Measurements from ENCODE around the gene TMEM182. TPM values are rescaled to one million over a fixed set of nuclear protein-coding genes. Genes with fewer than 3 reads are reported as not detected.

TMEM182 gene
- total RNA-seq, 1 experiment from 2014 or later = 6.5 TPM

- H3K79me2 ChIP-seq (ENCODE audit: low read length) = no peaks in the 10 kb centered on the region
- intact Hi-C loops (cut with micrococcal nuclease) = no loop called here
- ATAC-seq = no peak
- H3F3A ChIP-seq (ENCODE audit: low read length, unreplicated experiment) = no peaks in the 10 kb centered on the region
- CTCF ChIA-PET = no interaction called here
- no peaks in the 10 kb centered on the region for H3K9me3 ChIP-seq (ENCODE audit: low read length)
- H3K27me3 ChIP-seq (ENCODE audit: low read length) = no peaks in the 10 kb centered on the region
- no peaks in the 10 kb centered on the region for H3K9me2 ChIP-seq (replicated peaks; ENCODE audit: low read length)
- POLR2A ChIA-PET (ENCODE audit: unreplicated experiment) = no interaction called here
- no peaks in the 10 kb centered on the region for H3K4me1 ChIP-seq (ENCODE audit: insufficient read depth, low read length)
- no peak overlapping the region for H3K9ac ChIP-seq (ENCODE audit: low read length)
- no peak overlapping the region for H3K27ac ChIP-seq (ENCODE audit: low read length)
- H4K20me1 ChIP-seq (ENCODE audit: low read length) = no peaks in the 10 kb centered on the region
- TF ChIP-seq EZH2phosphoT487 (IDR thresholded peaks at IDR 0.05; ENCODE audit: borderline replicate concordance, low read length) (no peak), CTCF (conservative IDR thresholded peaks at IDR 0.05; ENCODE audit: low read depth, low read length) (no peak), EZH2 (IDR thresholded peaks at IDR 0.05; ENCODE audit: low read length, unreplicated experiment) (no peak)
- H3K36me3 ChIP-seq (ENCODE audit: low read depth, low read length) = no peaks in the 10 kb centered on the region
- H2AFZ ChIP-seq (ENCODE audit: low read length) = no peak overlapping the region
- no peak overlapping the region for H3K4me2 ChIP-seq (ENCODE audit: low read length)
- no peak for DNase-seq
- no TSS peak for BruUV-seq (replicated peaks)
- H3K4me3 ChIP-seq (ENCODE audit: low read length) = no peak overlapping the region
Observed at GRCh38 chr2:102780467-102780866, 18.6 kb downstream of the TMEM182 start.

GRCh38 chr2:102782187-102782586 is 20.4 kb downstream of the TMEM182 start:
- no peak overlapping the region for H3K4me3 ChIP-seq (ENCODE audit: low read length)
- no peak overlapping the region for H3K9ac ChIP-seq (ENCODE audit: low read length)
- no peaks in the 10 kb centered on the region for H4K20me1 ChIP-seq (ENCODE audit: low read length)
- no peaks in the 10 kb centered on the region for H3K79me2 ChIP-seq (ENCODE audit: low read length)
- no peaks in the 10 kb centered on the region for H3F3A ChIP-seq (ENCODE audit: low read length, unreplicated experiment)
- DNase-seq (no peak), ATAC-seq (no peak)
- H3K9me2 ChIP-seq (replicated peaks; ENCODE audit: low read length) = no peaks in the 10 kb centered on the region
- intact Hi-C loops (cut with micrococcal nuclease) = no loop called here
- H3K36me3 ChIP-seq (ENCODE audit: low read depth, low read length) = no peaks in the 10 kb centered on the region
- no peaks in the 10 kb centered on the region for H3K9me3 ChIP-seq (ENCODE audit: low read length)
- no peaks in the 10 kb centered on the region for H3K27me3 ChIP-seq (ENCODE audit: low read length)
- TF ChIP-seq CTCF (conservative IDR thresholded peaks at IDR 0.05; ENCODE audit: low read depth, low read length) = no peak
- TF ChIP-seq EZH2phosphoT487 (IDR thresholded peaks at IDR 0.05; ENCODE audit: borderline replicate concordance, low read length) = no peak
- TF ChIP-seq EZH2 (IDR thresholded peaks at IDR 0.05; ENCODE audit: low read length, unreplicated experiment) = no peak
- no peaks in the 10 kb centered on the region for H3K4me1 ChIP-seq (ENCODE audit: insufficient read depth, low read length)
- POLR2A ChIA-PET (ENCODE audit: unreplicated experiment) = no interaction called here
- CTCF ChIA-PET = no interaction called here
- H3K4me2 ChIP-seq (ENCODE audit: low read length) = no peak overlapping the region
- BruUV-seq (replicated peaks) = no TSS peak
- no peak overlapping the region for H3K27ac ChIP-seq (ENCODE audit: low read length)
- H2AFZ ChIP-seq (ENCODE audit: low read length) = no peak overlapping the region

GRCh38 chr2:102782933-102783332 is 21.1 kb downstream of the TMEM182 start:
- no peak overlapping the region for H2AFZ ChIP-seq (ENCODE audit: low read length)
- no peaks in the 10 kb centered on the region for H3K27me3 ChIP-seq (ENCODE audit: low read length)
- DNase-seq = no peak
- TF ChIP-seq CTCF (conservative IDR thresholded peaks at IDR 0.05; ENCODE audit: low read depth, low read length) = no peak
- TF ChIP-seq EZH2 (IDR thresholded peaks at IDR 0.05; ENCODE audit: low read length, unreplicated experiment) = no peak
- no peak for TF ChIP-seq EZH2phosphoT487 (IDR thresholded peaks at IDR 0.05; ENCODE audit: borderline replicate concordance, low read length)
- no peak overlapping the region for H3K9ac ChIP-seq (ENCODE audit: low read length)
- intact Hi-C loops (cut with micrococcal nuclease) = no loop called here
- no peaks in the 10 kb centered on the region for H3K9me2 ChIP-seq (replicated peaks; ENCODE audit: low read length)
- CTCF ChIA-PET = no interaction called here
- BruUV-seq (replicated peaks) = no TSS peak
- no peaks in the 10 kb centered on the region for H4K20me1 ChIP-seq (ENCODE audit: low read length)
- no peak overlapping the region for H3K27ac ChIP-seq (ENCODE audit: low read length)
- no peaks in the 10 kb centered on the region for H3K36me3 ChIP-seq (ENCODE audit: low read depth, low read length)
- H3K4me1 ChIP-seq (ENCODE audit: insufficient read depth, low read length) = no peaks in the 10 kb centered on the region
- no peak for ATAC-seq
- POLR2A ChIA-PET (ENCODE audit: unreplicated experiment) = no interaction called here
- no peak overlapping the region for H3K4me2 ChIP-seq (ENCODE audit: low read length)
- no peaks in the 10 kb centered on the region for H3K9me3 ChIP-seq (ENCODE audit: low read length)
- no peak overlapping the region for H3K4me3 ChIP-seq (ENCODE audit: low read length)
- no peaks in the 10 kb centered on the region for H3K79me2 ChIP-seq (ENCODE audit: low read length)
- H3F3A ChIP-seq (ENCODE audit: low read length, unreplicated experiment) = no peaks in the 10 kb centered on the region

Data from PC-3 (cell line).